ENCODE measurements around the gene OR10V1. TPM values are rescaled to one million over a fixed set of nuclear protein-coding genes. Genes with fewer than 3 reads are reported as not detected.
A peak's percentile ranks its signal among the peaks of the same experiment; 100 is the strongest.

Gene OR10V1
- total RNA-seq, 1 experiment from 2014 or later = not detected

GRCh38 chr11:59669611-59670009 is 44.0 kb downstream of the OR10V1 start:
- Histone ChIP-seq H3K9me2 (replicated peaks; ENCODE audit: low read length) (no peaks in the 10 kb centered on the region), H3K9ac (ENCODE audit: low read length) (peak overlapping the region; percentile 90), H3K79me2 (ENCODE audit: low read length) (peaks cover 35% of the 10 kb centered on the region), H3K4me3 (ENCODE audit: low read length) (peak overlapping the region; percentile 77), H3K9me3 (ENCODE audit: low read length) (no peaks in the 10 kb centered on the region), H4K20me1 (ENCODE audit: low read length) (peaks cover 11% of the 10 kb centered on the region), H3K4me1 (ENCODE audit: insufficient read depth, low read length) (peaks cover 21% of the 10 kb centered on the region), H3K27ac (ENCODE audit: low read length) (peak overlapping the region; percentile 74), H3F3A (ENCODE audit: low read length, unreplicated experiment) (no peaks in the 10 kb centered on the region), H3K36me3 (ENCODE audit: low read depth, low read length) (peaks cover 20% of the 10 kb centered on the region), H3K27me3 (ENCODE audit: low read length) (no peaks in the 10 kb centered on the region), H2AFZ (ENCODE audit: low read length) (peak overlapping the region; percentile 94), H3K4me2 (ENCODE audit: low read length) (peak overlapping the region; percentile 89)
- peak; percentile 6 for ATAC-seq
- POLR2A ChIA-PET (ENCODE audit: unreplicated experiment) = interaction anchor here (0.5 to 1.8 kb wide), 7 partner anchors 23 to 1094 kb away, joined by 4 to 18 read pairs (median 4); partner anchors contain the start of genes FAM111A and LPXN
- CTCF ChIA-PET = interaction anchor here (0.6 to 1.6 kb wide), 4 partner anchors 54 to 141 kb away, joined by 4 to 12 read pairs (median 6); partner anchors contain the start of genes MRPL16 and OSBP
- BruUV-seq (replicated peaks) = TSS peak; percentile 88
- TF ChIP-seq EZH2 (IDR thresholded peaks at IDR 0.05; ENCODE audit: low read length, unreplicated experiment) (no peak), EZH2phosphoT487 (IDR thresholded peaks at IDR 0.05; ENCODE audit: borderline replicate concordance, low read length) (no peak), CTCF (conservative IDR thresholded peaks at IDR 0.05; ENCODE audit: low read depth, low read length) (no peak)
- peak; percentile 41 for DNase-seq
- intact Hi-C loops (cut with micrococcal nuclease) = loop anchor here (2.0 to 10.0 kb wide), 4 partner anchors 55 to 135 kb away; partner anchors contain the start of genes OSBP and STX3

GRCh38 chr11:59668950-59669610 is 44.6 kb downstream of the OR10V1 start, which contains the start of gene PATL1:
PATL1 (minus strand) TSS chr11:59669037; CDS start chr11:59668895, 142 bp downstream.
- CTCF ChIA-PET = interaction anchor here (0.6 to 1.6 kb wide), 6 partner anchors 53 to 489 kb away, joined by 3 to 12 read pairs (median 6); partner anchors contain the start of genes MRPL16 and OSBP
- no TSS peak for BruUV-seq (replicated peaks)

More at GRCh38 chr11:59668950-59669610, 44.6 kb downstream of the OR10V1 start, which contains the start of gene PATL1:
- DNase-seq = peak; percentile 99
- Histone ChIP-seq H3K4me1 (ENCODE audit: insufficient read depth, low read length) (peaks cover 21% of the 10 kb centered on the region), H3K27ac (ENCODE audit: low read length) (peak within 1 kb of the TSS; percentile 74), H4K20me1 (ENCODE audit: low read length) (peaks cover 11% of the 10 kb centered on the region), H3K4me3 (ENCODE audit: low read length) (peak within 1 kb of the TSS; percentile 77), H3K9me3 (ENCODE audit: low read length) (no peaks in the 10 kb centered on the region), H2AFZ (ENCODE audit: low read length) (peak within 1 kb of the TSS; percentile 94), H3K4me2 (ENCODE audit: low read length) (peak within 1 kb of the TSS; percentile 93), H3K27me3 (ENCODE audit: low read length) (no peaks in the 10 kb centered on the region), H3K36me3 (ENCODE audit: low read depth, low read length) (peaks cover 25% of the 10 kb centered on the region), H3K79me2 (ENCODE audit: low read length) (peaks cover 37% of the 10 kb centered on the region), H3K9ac (ENCODE audit: low read length) (peak within 1 kb of the TSS; percentile 90), H3K9me2 (replicated peaks; ENCODE audit: low read length) (no peaks in the 10 kb centered on the region), H3F3A (ENCODE audit: low read length, unreplicated experiment) (no peaks in the 10 kb centered on the region)
- peak; percentile 95 for ATAC-seq
- POLR2A ChIA-PET (ENCODE audit: unreplicated experiment) = interaction anchor here (0.5 to 1.8 kb wide), 11 partner anchors 23 to 527 kb away, joined by 3 to 18 read pairs (median 4); partner anchors contain the start of gene FAM111A
- no peak for TF ChIP-seq EZH2phosphoT487 (IDR thresholded peaks at IDR 0.05; ENCODE audit: borderline replicate concordance, low read length)
- no peak for TF ChIP-seq EZH2 (IDR thresholded peaks at IDR 0.05; ENCODE audit: low read length, unreplicated experiment)
- TF ChIP-seq CTCF (conservative IDR thresholded peaks at IDR 0.05; ENCODE audit: low read depth, low read length) = no peak
- intact Hi-C loops (cut with micrococcal nuclease) = loop anchor here (2.0 to 10.0 kb wide), 4 partner anchors 54 to 136 kb away; partner anchors contain the start of genes OSBP and STX3

All from PC-3 (cell line).